Measurements from ENCODE around the gene GALM.
A peak's percentile ranks its signal among the peaks of the same experiment; 100 is the strongest.

The GALM gene

DNA sequence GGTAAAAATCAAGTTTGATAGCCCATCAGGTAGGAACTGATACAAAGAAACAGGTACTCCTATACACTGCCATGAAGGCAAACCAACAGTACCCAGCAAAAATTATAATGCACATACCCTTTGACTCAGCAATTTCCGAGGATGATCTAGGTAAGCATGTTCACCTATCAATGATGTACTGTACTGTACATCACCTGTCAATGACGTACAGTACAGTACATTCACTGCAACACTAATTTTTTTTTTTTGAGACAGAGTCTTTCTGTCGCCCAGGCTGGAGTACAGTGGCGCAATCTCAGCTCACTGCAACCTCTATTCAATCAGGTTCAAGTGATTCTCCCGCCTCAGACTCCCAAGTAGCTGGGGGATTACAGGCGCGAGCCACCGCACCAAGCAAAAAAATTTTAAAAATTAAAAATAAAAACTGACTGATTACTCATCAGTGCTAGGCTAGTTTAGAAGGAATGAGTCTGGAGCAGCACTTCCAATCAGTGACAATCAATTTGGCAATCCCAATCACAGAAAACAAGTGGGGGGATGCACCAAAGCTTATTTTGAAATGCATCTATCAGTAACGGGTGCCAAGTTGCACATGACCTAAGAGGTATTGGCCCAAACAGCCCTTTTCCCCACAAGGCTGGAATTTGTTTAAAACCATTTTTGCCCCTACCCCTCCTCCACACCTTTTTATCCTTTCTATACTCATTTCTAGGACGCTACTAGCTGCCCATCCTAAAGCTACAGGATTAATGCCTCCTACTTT is 77.1 kb downstream of the GALM start:
- Histone ChIP-seq H2BK15ac (replicated peaks; ENCODE audit: low read depth) (no peak overlapping the region), H4K8ac (ENCODE audit: low read depth, low read length) (no peak overlapping the region), H3K18ac (ENCODE audit: low read length) (no peak overlapping the region), H3K36me3 (ENCODE audit: control insufficient read depth, insufficient read depth, low read length) (peaks cover 11% of the 10 kb centered on the region), H3K4me1 (ENCODE audit: control insufficient read depth, low read depth, low read length) (no peaks in the 10 kb centered on the region), H3K4me2 (ENCODE audit: low read length) (no peak overlapping the region), H2BK120ac (ENCODE audit: low read depth, low read length) (no peak overlapping the region), H2BK5ac (ENCODE audit: low read length) (no peak overlapping the region), H3K4ac (ENCODE audit: low read depth, low read length) (no peak overlapping the region), H3K79me1 (ENCODE audit: low read length) (no peaks in the 10 kb centered on the region), H3K4me3 (ENCODE audit: low read length) (no peak overlapping the region), H3K27ac (ENCODE audit: low read depth, low read length) (no peak overlapping the region), H3K56ac (ENCODE audit: low read length) (no peak overlapping the region), H2AK5ac (ENCODE audit: low read length) (no peak overlapping the region), H3K27me3 (ENCODE audit: insufficient read depth, low read length, poor library complexity) (no peaks in the 10 kb centered on the region), H4K5ac (ENCODE audit: low read length) (no peak overlapping the region), H3K23ac (ENCODE audit: low read length) (no peak overlapping the region), H3K79me2 (ENCODE audit: control insufficient read depth, insufficient read depth, low read length) (peaks cover 23% of the 10 kb centered on the region), H3K9ac (ENCODE audit: low read length) (no peak overlapping the region)
- no CpG with 5 or more reads among the region's 10 CpGs for WGBS (ENCODE audit: extremely low coverage, insufficient coverage, low lambda C conversion rate)
- no peak for DNase-seq

DNA sequence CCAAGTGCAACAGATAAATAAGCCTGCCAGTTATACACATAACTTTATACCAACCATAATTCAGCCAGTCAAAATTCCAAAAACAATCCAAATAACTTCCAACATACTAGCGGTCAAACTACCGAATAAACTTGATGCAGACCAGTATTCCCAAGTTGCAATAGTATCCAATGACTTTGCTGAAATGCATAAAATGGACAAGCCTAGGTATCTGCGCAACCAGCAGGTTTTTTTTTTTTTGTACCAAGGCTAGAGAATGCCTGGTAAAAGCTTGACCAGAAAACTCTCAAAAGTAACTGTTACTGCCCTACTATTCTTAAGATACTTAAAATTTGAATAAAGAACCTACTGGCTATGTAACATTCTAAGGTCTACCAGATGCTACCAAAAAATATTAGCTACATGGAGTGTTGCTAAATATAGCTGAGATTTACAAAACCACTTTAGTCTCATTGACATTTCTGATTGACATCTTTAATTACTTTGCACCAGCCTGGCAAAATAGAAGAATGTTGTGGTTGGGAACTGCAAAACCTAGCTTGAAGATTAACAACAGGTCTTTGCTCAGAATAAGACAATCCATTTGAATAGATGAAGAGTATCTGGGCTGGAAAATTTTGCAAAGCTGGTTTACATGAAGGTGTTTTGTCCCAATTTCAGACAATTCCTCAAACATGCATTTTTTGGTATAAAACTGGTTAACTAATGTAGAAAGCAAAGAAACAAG is 77.9 kb downstream of the GALM start:
- Histone ChIP-seq H3K9ac (ENCODE audit: low read length) (no peak overlapping the region), H3K4ac (ENCODE audit: low read depth, low read length) (no peak overlapping the region), H3K23ac (ENCODE audit: low read length) (no peak overlapping the region), H3K4me3 (ENCODE audit: low read length) (no peak overlapping the region), H3K36me3 (ENCODE audit: control insufficient read depth, insufficient read depth, low read length) (peaks cover 18% of the 10 kb centered on the region), H2BK5ac (ENCODE audit: low read length) (no peak overlapping the region), H4K5ac (ENCODE audit: low read length) (no peak overlapping the region), H3K56ac (ENCODE audit: low read length) (no peak overlapping the region), H3K18ac (ENCODE audit: low read length) (no peak overlapping the region), H3K4me1 (ENCODE audit: control insufficient read depth, low read depth, low read length) (no peaks in the 10 kb centered on the region), H3K4me2 (ENCODE audit: low read length) (no peak overlapping the region), H3K79me2 (ENCODE audit: control insufficient read depth, insufficient read depth, low read length) (peaks cover 31% of the 10 kb centered on the region), H2AK5ac (ENCODE audit: low read length) (no peak overlapping the region), H4K8ac (ENCODE audit: low read depth, low read length) (no peak overlapping the region), H2BK15ac (replicated peaks; ENCODE audit: low read depth) (no peak overlapping the region), H3K27ac (ENCODE audit: low read depth, low read length) (no peak overlapping the region), H3K27me3 (ENCODE audit: insufficient read depth, low read length, poor library complexity) (no peaks in the 10 kb centered on the region), H2BK120ac (ENCODE audit: low read depth, low read length) (no peak overlapping the region), H3K79me1 (ENCODE audit: low read length) (no peaks in the 10 kb centered on the region)
- WGBS (ENCODE audit: extremely low coverage, insufficient coverage, low lambda C conversion rate): 100% methylated on average over 2 of the region's 3 CpGs
- DNase-seq: no peak

DNA sequence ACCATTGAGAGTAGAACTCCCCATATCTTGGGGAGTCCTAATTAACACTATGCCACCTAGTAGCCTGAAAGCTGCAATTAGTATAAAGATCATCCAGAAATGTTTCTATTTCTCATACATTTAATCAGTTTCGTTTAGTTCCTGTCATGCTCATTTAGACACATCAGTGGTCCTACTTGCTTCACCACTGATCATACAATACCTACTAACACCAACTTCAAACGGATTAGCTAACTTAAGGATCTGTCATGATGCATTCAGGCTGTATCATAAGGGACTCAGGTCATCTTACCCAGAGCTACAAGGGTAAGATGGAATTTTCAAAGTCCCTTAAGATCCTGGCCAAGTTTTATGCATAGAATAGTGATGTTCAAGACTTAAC is 78.5 kb downstream of the GALM start:
- Histone ChIP-seq H3K9ac (ENCODE audit: low read length) (no peak overlapping the region), H4K5ac (ENCODE audit: low read length) (no peak overlapping the region), H2BK120ac (ENCODE audit: low read depth, low read length) (no peak overlapping the region), H2AK5ac (ENCODE audit: low read length) (no peak overlapping the region), H3K4ac (ENCODE audit: low read depth, low read length) (no peak overlapping the region), H3K23ac (ENCODE audit: low read length) (no peak overlapping the region), H3K18ac (ENCODE audit: low read length) (no peak overlapping the region), H3K56ac (ENCODE audit: low read length) (no peak overlapping the region), H3K79me1 (ENCODE audit: low read length) (no peaks in the 10 kb centered on the region), H3K4me2 (ENCODE audit: low read length) (no peak overlapping the region), H3K79me2 (ENCODE audit: control insufficient read depth, insufficient read depth, low read length) (peaks cover 36% of the 10 kb centered on the region), H4K8ac (ENCODE audit: low read depth, low read length) (no peak overlapping the region), H2BK15ac (replicated peaks; ENCODE audit: low read depth) (no peak overlapping the region), H3K27ac (ENCODE audit: low read depth, low read length) (no peak overlapping the region), H3K4me1 (ENCODE audit: control insufficient read depth, low read depth, low read length) (no peaks in the 10 kb centered on the region), H2BK5ac (ENCODE audit: low read length) (no peak overlapping the region), H3K27me3 (ENCODE audit: insufficient read depth, low read length, poor library complexity) (no peaks in the 10 kb centered on the region), H3K4me3 (ENCODE audit: low read length) (no peak overlapping the region), H3K36me3 (ENCODE audit: control insufficient read depth, insufficient read depth, low read length) (peaks cover 19% of the 10 kb centered on the region)
- no CpG with 5 or more reads among the region's 2 CpGs for WGBS (ENCODE audit: extremely low coverage, insufficient coverage, low lambda C conversion rate)
- DNase-seq: no peak

DNA sequence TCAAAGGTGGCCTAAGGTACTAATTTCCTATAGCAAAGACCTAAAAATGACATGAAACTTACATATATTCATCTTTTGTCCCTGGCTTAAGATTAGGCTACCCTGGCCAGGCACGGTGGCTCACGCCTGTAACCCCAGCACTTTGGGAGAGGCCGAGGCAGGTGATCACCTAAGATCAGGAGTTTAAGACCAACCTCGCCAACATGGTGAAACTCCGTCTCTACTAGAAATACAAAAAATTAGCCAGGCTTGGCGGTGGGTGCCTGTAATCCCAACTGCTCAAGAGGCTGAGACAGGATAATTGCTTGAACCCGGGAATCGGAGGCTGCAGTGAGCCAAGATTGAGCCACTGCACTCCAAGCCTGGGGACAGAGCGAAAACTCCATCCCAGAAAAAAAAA is 79.4 kb downstream of the GALM start:
- Histone ChIP-seq H3K79me1 (ENCODE audit: low read length) (no peaks in the 10 kb centered on the region), H2BK5ac (ENCODE audit: low read length) (no peak overlapping the region), H3K23ac (ENCODE audit: low read length) (no peak overlapping the region), H3K27me3 (ENCODE audit: insufficient read depth, low read length, poor library complexity) (no peaks in the 10 kb centered on the region), H2BK15ac (replicated peaks; ENCODE audit: low read depth) (no peak overlapping the region), H3K9ac (ENCODE audit: low read length) (no peak overlapping the region), H3K4ac (ENCODE audit: low read depth, low read length) (no peak overlapping the region), H3K4me3 (ENCODE audit: low read length) (no peak overlapping the region), H3K18ac (ENCODE audit: low read length) (no peak overlapping the region), H3K79me2 (ENCODE audit: control insufficient read depth, insufficient read depth, low read length) (peaks cover 44% of the 10 kb centered on the region), H4K5ac (ENCODE audit: low read length) (no peak overlapping the region), H4K8ac (ENCODE audit: low read depth, low read length) (no peak overlapping the region), H3K56ac (ENCODE audit: low read length) (no peak overlapping the region), H3K4me2 (ENCODE audit: low read length) (no peak overlapping the region), H3K36me3 (ENCODE audit: control insufficient read depth, insufficient read depth, low read length) (peaks cover 19% of the 10 kb centered on the region), H2BK120ac (ENCODE audit: low read depth, low read length) (no peak overlapping the region), H3K27ac (ENCODE audit: low read depth, low read length) (no peak overlapping the region), H3K4me1 (ENCODE audit: control insufficient read depth, low read depth, low read length) (no peaks in the 10 kb centered on the region), H2AK5ac (ENCODE audit: low read length) (no peak overlapping the region)
- no CpG with 5 or more reads among the region's 9 CpGs for WGBS (ENCODE audit: extremely low coverage, insufficient coverage, low lambda C conversion rate)
- no peak for DNase-seq

DNA sequence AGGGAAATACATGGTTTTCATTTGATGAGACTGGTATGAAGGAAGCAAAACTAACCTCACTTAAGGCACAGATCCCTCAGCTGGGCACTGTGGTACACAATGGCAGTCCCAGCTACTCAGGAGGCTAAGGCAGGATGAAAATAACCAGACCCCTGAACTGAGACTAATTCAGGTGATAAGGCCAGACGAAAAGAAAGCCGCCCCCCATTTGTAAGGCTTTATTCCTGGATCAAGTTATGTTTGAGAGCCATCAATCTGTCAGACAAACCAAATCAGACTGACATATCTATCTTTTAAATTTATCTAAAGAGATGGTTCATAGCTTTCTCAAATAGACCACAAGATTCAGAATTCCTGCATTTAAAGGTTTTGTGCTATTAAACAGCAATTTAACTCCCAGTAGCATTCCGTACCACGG is 81.1 kb downstream of the GALM start:
- Histone ChIP-seq H3K4me1 (ENCODE audit: control insufficient read depth, low read depth, low read length) (no peaks in the 10 kb centered on the region), H3K4ac (ENCODE audit: low read depth, low read length) (no peak overlapping the region), H2BK15ac (replicated peaks; ENCODE audit: low read depth) (no peak overlapping the region), H3K9ac (ENCODE audit: low read length) (peak overlapping the region; percentile 3), H3K79me2 (ENCODE audit: control insufficient read depth, insufficient read depth, low read length) (peaks cover 53% of the 10 kb centered on the region), H3K36me3 (ENCODE audit: control insufficient read depth, insufficient read depth, low read length) (peaks cover 19% of the 10 kb centered on the region), H3K56ac (ENCODE audit: low read length) (no peak overlapping the region), H3K4me2 (ENCODE audit: low read length) (no peak overlapping the region), H3K23ac (ENCODE audit: low read length) (no peak overlapping the region), H3K27ac (ENCODE audit: low read depth, low read length) (no peak overlapping the region), H3K79me1 (ENCODE audit: low read length) (peaks cover 2% of the 10 kb centered on the region), H2AK5ac (ENCODE audit: low read length) (no peak overlapping the region), H3K27me3 (ENCODE audit: insufficient read depth, low read length, poor library complexity) (no peaks in the 10 kb centered on the region), H2BK5ac (ENCODE audit: low read length) (no peak overlapping the region), H2BK120ac (ENCODE audit: low read depth, low read length) (no peak overlapping the region), H3K4me3 (ENCODE audit: low read length) (no peak overlapping the region), H3K18ac (ENCODE audit: low read length) (no peak overlapping the region), H4K8ac (ENCODE audit: low read depth, low read length) (no peak overlapping the region), H4K5ac (ENCODE audit: low read length) (no peak overlapping the region)
- no CpG with 5 or more reads among the region's 4 CpGs for WGBS (ENCODE audit: extremely low coverage, insufficient coverage, low lambda C conversion rate)
- DNase-seq: no peak
